BLaER1 treated with 17β-estradiol and CSF1 and Interleukin-3, amounts not matched to agents 10 nM and 100 nM (cell line): ENCODE data around the gene FEM1C.

Source experiments
- H3K27ac ChIP-seq, 11 experiments: shearing (Covaris generic); formaldehyde crosslinking; 2 replicates each; pipeline ENCODE4 v1.8.1; 2022
- H3K27me3 ChIP-seq, 11 experiments: shearing (Covaris generic); formaldehyde crosslinking; 2 replicates each; pipeline ENCODE4 v1.8.1; 2022
- H3K36me3 ChIP-seq, 11 experiments: shearing (Covaris generic); formaldehyde crosslinking; 2 replicates each; pipeline ENCODE4 v1.8.1; 2022
- H3K4me1 ChIP-seq, 10 experiments: shearing (Covaris generic); formaldehyde crosslinking; 2 replicates each; pipeline ENCODE4 v1.8.1; 2022
- H3K4me2 ChIP-seq, 11 experiments: shearing (Covaris generic); formaldehyde crosslinking; 2 replicates each; pipeline ENCODE4 v1.8.1; 2022
- H3K4me3 ChIP-seq, 10 experiments: shearing (Covaris generic); formaldehyde crosslinking; 2 replicates each; pipeline ENCODE4 v1.8.1; 2022
- H3K9ac ChIP-seq, 11 experiments: shearing (Covaris generic); formaldehyde crosslinking; 2 replicates each; pipeline ENCODE4 v1.8.1; 2022
- H3K9me3 ChIP-seq, 11 experiments: shearing (Covaris generic); formaldehyde crosslinking; replicated peaks in 1 of 11; 2 replicates each; pipeline ENCODE4 v1.8.1; 2022
- H4K20me1 ChIP-seq, 11 experiments: shearing (Covaris generic); formaldehyde crosslinking; 2 replicates each; pipeline ENCODE4 v1.8.1; 2022
- Cebpa-rat ChIP-seq, 11 experiments: shearing (Covaris generic); IDR thresholded peaks; 2 replicates each; pipeline ENCODE4 v1.8.1; 2022

Gene FEM1C

GRCh38 chr5:115580941-115581340, 36.4 kb upstream of the FEM1C start:
- no peak for TF ChIP-seq Cebpa-rat (IDR thresholded peaks at IDR 0.05)
- Histone ChIP-seq H3K4me3 (no peak overlapping the region), H3K27me3 (no peaks in the 10 kb centered on the region), H3K4me1 (peaks cover 8 to 46% (median 11%) of the 10 kb centered on the region in 10 experiments; a peak in 18 of 20 replicates), H3K36me3 (peaks cover 0 to 21% (median 0%) of the 10 kb centered on the region in 11 experiments; a peak in 4 of 22 replicates), H3K4me2 (peak overlapping the region in 2 of 11 experiments; percentile 3 to 23; a peak in 2 of 22 replicates), H3K27ac (no peak overlapping the region), H3K9me3 (peaks cover 0 to 11% (median 0%) of the 10 kb centered on the region in 11 experiments; a peak in 2 of 22 replicates), H4K20me1 (peaks cover 0 to 20% (median 0%) of the 10 kb centered on the region in 11 experiments; a peak in 3 of 22 replicates), H3K9ac (no peak overlapping the region)

GRCh38 chr5:115579747-115580173, 35.2 kb upstream of the FEM1C start:
- Histone ChIP-seq H3K4me3 (no peak overlapping the region), H3K4me1 (peaks cover 8 to 48% (median 13%) of the 10 kb centered on the region in 10 experiments; a peak in 18 of 20 replicates), H3K27me3 (no peaks in the 10 kb centered on the region), H3K4me2 (peak overlapping the region in 10 of 11 experiments; percentile 2 to 66 (median 30); a peak in 16 of 22 replicates), H3K27ac (no peak overlapping the region), H4K20me1 (peaks cover 0 to 16% (median 0%) of the 10 kb centered on the region in 11 experiments; a peak in 2 of 22 replicates), H3K9ac (no peak overlapping the region), H3K9me3 (peaks cover 0 to 11% (median 0%) of the 10 kb centered on the region in 11 experiments; a peak in 2 of 22 replicates), H3K36me3 (peaks cover 0 to 21% (median 0%) of the 10 kb centered on the region in 11 experiments; a peak in 4 of 22 replicates)
- TF ChIP-seq Cebpa-rat (IDR thresholded peaks at IDR 0.05): no peak

DNA sequence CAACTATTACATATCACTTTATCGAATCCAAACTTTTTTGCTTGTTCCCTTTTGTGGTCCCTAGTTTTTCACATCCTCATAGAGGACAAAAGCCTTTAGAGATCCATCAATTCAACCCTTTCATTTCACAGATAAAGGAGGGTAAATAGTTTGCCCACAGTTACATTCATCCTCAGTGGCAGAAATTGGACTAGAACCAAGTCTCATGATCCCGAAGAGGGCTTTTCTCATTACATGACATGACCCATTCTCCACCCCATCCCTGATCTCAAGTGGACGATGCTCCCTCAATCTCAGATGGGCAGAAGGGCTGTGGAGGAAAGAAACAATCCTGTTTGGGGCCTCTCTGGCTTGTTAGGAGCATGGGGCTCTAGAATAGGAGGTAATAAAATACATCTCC, 34.6 kb upstream of the FEM1C start:
- Histone ChIP-seq H3K4me1 (peaks cover 8 to 53% (median 13%) of the 10 kb centered on the region in 10 experiments; a peak in 18 of 20 replicates), H3K4me2 (peak overlapping the region in 10 of 11 experiments; percentile 2 to 66 (median 30); a peak in 13 of 22 replicates), H3K9ac (no peak overlapping the region), H3K9me3 (peaks cover 0 to 11% (median 0%) of the 10 kb centered on the region in 11 experiments; a peak in 2 of 22 replicates), H3K4me3 (no peak overlapping the region), H3K36me3 (peaks cover 0 to 21% (median 0%) of the 10 kb centered on the region in 11 experiments; a peak in 4 of 22 replicates), H4K20me1 (peaks cover 0 to 16% (median 0%) of the 10 kb centered on the region in 11 experiments; a peak in 2 of 22 replicates), H3K27ac (no peak overlapping the region), H3K27me3 (no peaks in the 10 kb centered on the region)
- TF ChIP-seq Cebpa-rat (IDR thresholded peaks at IDR 0.05): no peak

GRCh38 chr5:115578657-115579056, 34.1 kb upstream of the FEM1C start:
- H3K27me3 ChIP-seq: no peaks in the 10 kb centered on the region
- no peak overlapping the region for H3K27ac ChIP-seq
- H4K20me1 ChIP-seq: peaks cover 0 to 13% (median 0%) of the 10 kb centered on the region in 11 experiments; a peak in 2 of 22 replicates
- no peak overlapping the region for H3K9ac ChIP-seq
- H3K36me3 ChIP-seq: peaks cover 0 to 21% (median 0%) of the 10 kb centered on the region in 11 experiments; a peak in 4 of 22 replicates
- TF ChIP-seq Cebpa-rat (IDR thresholded peaks at IDR 0.05): no peak
- H3K4me2 ChIP-seq: peak overlapping the region in 2 of 11 experiments; percentile 8 to 26; a peak in 2 of 22 replicates
- peaks cover 8 to 50% (median 13%) of the 10 kb centered on the region in 10 experiments; a peak in 18 of 20 replicates for H3K4me1 ChIP-seq
- H3K4me3 ChIP-seq: no peak overlapping the region
- peaks cover 0 to 11% (median 0%) of the 10 kb centered on the region in 11 experiments; a peak in 2 of 22 replicates for H3K9me3 ChIP-seq

DNA sequence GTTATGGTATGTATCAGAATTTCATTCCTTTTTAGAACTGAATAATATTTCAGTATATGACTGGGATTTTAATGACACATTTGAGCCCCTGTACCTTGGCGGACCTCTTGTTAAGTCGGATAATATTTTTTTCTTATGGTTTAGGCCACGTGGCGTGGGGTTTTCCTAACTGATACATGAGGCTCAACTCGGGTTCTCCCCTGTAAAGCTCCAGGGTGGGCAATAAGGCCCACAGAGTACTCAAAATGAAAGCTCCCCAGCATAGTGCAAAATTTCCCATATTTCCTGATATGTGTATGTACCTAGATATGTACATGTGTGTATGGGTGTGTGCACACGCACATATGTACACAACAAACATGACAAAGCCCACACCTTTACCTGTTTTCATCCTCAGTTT, 33.2 kb upstream of the FEM1C start:
- no peak overlapping the region for H3K4me3 ChIP-seq
- peaks cover 0 to 11% (median 0%) of the 10 kb centered on the region in 11 experiments; a peak in 2 of 22 replicates for H3K9me3 ChIP-seq
- peaks cover 0 to 6% (median 0%) of the 10 kb centered on the region in 11 experiments; a peak in 2 of 22 replicates for H4K20me1 ChIP-seq
- no peak overlapping the region for H3K4me2 ChIP-seq
- peaks cover 0 to 21% (median 0%) of the 10 kb centered on the region in 11 experiments; a peak in 4 of 22 replicates for H3K36me3 ChIP-seq
- H3K27me3 ChIP-seq: no peaks in the 10 kb centered on the region
- H3K27ac ChIP-seq: no peak overlapping the region
- no peak for TF ChIP-seq Cebpa-rat (IDR thresholded peaks at IDR 0.05)
- peaks cover 8 to 43% (median 13%) of the 10 kb centered on the region in 10 experiments; a peak in 18 of 20 replicates for H3K4me1 ChIP-seq
- H3K9ac ChIP-seq: no peak overlapping the region

DNA sequence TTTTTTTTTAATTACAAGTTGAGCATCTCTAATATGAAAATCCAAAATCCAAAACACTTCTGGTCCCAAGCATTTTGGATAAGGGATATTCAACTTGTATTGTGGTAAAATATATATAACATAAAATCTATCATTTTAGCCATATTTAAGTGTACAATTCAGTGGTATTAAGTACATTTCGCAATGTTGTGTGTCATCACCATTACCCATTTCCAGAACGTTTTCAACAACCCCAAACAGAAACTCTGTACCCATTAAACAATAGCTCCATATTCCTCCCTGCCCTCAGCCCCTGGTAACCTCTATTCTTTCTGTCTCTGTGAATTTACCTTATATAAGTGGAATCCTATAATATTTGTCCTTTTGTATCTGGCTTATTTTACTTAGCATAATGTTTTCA, 32.8 kb upstream of the FEM1C start:
- Histone ChIP-seq H3K27ac (no peak overlapping the region), H3K9ac (no peak overlapping the region), H4K20me1 (peaks cover 0 to 4% (median 0%) of the 10 kb centered on the region in 11 experiments; a peak in 2 of 22 replicates), H3K27me3 (no peaks in the 10 kb centered on the region), H3K4me3 (no peak overlapping the region), H3K4me2 (no peak overlapping the region), H3K9me3 (peaks cover 0 to 11% (median 0%) of the 10 kb centered on the region in 11 experiments; a peak in 2 of 22 replicates), H3K4me1 (peaks cover 8 to 43% (median 13%) of the 10 kb centered on the region in 10 experiments; a peak in 18 of 20 replicates), H3K36me3 (peaks cover 0 to 21% (median 0%) of the 10 kb centered on the region in 11 experiments; a peak in 4 of 22 replicates)
- TF ChIP-seq Cebpa-rat (IDR thresholded peaks at IDR 0.05): 0 out of 22 replicates have a peak, but pooled peaks of 1 of the 11 experiments have one; percentile 35

DNA sequence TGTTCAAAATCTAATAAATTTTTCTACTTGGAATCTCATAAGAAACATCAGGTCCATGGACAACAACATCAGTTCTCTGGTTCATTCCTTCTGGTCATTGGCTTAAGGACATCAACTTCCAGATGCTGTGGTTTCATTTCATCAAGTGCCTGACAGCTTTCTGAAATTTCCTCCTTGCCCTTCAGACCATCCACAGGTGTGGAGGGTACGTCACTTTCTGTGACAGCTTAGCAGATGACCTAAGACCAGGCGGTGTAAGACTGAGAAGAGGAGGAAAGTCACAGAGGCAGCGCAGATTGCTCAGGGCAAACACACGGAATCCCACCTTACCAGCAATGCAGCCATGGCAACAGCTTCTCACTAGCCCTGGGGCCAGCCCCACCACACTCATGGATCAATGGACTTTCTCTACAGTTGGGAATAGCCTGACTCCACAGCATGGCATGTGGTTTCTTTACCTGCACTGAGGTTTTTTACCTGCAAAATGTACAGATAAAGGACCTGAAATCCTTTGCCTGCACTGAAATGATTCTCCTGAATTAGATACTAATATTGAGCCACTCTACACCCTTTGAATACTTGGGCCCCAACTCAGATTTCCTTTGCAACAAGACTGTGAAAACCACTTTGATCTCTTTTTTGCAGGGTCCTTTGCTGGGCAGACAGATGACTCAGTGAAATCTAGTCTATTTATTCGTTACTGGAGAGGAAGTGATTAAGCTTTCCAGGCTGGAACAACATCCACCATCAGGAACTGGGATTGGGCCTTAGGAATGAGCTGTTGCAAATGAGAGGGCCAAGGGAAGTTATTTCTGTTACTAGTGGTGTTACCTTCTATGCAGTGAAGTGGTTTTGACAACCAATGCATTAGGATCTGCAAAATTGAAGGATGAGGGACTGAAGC, 30.8 kb upstream of the FEM1C start:
- H3K27ac ChIP-seq: no peak overlapping the region
- peaks cover 8 to 34% (median 12%) of the 10 kb centered on the region in 10 experiments; a peak in 18 of 20 replicates for H3K4me1 ChIP-seq
- no peak for TF ChIP-seq Cebpa-rat (IDR thresholded peaks at IDR 0.05)

GRCh38 chr5:115573133-115573532, 28.6 kb upstream of the FEM1C start:
- Histone ChIP-seq H3K36me3 (peaks cover 0 to 11% (median 0%) of the 10 kb centered on the region in 11 experiments; a peak in 3 of 22 replicates), H4K20me1 (no peaks in the 10 kb centered on the region), H3K4me2 (no peak overlapping the region)

More for the DNA sequence above, 30.8 kb upstream of the FEM1C start:
- Histone ChIP-seq H3K4me2 (peak overlapping the region in 4 of 11 experiments; percentile 3 to 22 (median 14); a peak in 4 of 22 replicates), H3K9me3 (peaks cover 0 to 11% (median 0%) of the 10 kb centered on the region in 11 experiments; a peak in 2 of 22 replicates), H4K20me1 (no peaks in the 10 kb centered on the region), H3K9ac (no peak overlapping the region), H3K36me3 (peaks cover 0 to 14% (median 0%) of the 10 kb centered on the region in 11 experiments; a peak in 3 of 22 replicates), H3K27me3 (no peaks in the 10 kb centered on the region), H3K4me3 (no peak overlapping the region)

More at GRCh38 chr5:115573133-115573532, 28.6 kb upstream of the FEM1C start:
- H3K9ac ChIP-seq: no peak overlapping the region
- TF ChIP-seq Cebpa-rat (IDR thresholded peaks at IDR 0.05): no peak
- no peak overlapping the region for H3K27ac ChIP-seq
- peaks cover 0 to 15% (median 0%) of the 10 kb centered on the region in 10 experiments; a peak in 6 of 20 replicates for H3K4me1 ChIP-seq
- H3K9me3 ChIP-seq: peaks cover 0 to 11% (median 0%) of the 10 kb centered on the region in 11 experiments; a peak in 2 of 22 replicates
- no peaks in the 10 kb centered on the region for H3K27me3 ChIP-seq
- no peak overlapping the region for H3K4me3 ChIP-seq
